T-helper 1 cell (primary cell): ENCODE data around the gene HOXA2.

Experiments used
- DNase-seq, 5 donors: peaks; one replicate each; pipeline ENCODE4 v3.0.0-alpha.2; 2012 to 2020

The HOXA2 gene

DNA sequence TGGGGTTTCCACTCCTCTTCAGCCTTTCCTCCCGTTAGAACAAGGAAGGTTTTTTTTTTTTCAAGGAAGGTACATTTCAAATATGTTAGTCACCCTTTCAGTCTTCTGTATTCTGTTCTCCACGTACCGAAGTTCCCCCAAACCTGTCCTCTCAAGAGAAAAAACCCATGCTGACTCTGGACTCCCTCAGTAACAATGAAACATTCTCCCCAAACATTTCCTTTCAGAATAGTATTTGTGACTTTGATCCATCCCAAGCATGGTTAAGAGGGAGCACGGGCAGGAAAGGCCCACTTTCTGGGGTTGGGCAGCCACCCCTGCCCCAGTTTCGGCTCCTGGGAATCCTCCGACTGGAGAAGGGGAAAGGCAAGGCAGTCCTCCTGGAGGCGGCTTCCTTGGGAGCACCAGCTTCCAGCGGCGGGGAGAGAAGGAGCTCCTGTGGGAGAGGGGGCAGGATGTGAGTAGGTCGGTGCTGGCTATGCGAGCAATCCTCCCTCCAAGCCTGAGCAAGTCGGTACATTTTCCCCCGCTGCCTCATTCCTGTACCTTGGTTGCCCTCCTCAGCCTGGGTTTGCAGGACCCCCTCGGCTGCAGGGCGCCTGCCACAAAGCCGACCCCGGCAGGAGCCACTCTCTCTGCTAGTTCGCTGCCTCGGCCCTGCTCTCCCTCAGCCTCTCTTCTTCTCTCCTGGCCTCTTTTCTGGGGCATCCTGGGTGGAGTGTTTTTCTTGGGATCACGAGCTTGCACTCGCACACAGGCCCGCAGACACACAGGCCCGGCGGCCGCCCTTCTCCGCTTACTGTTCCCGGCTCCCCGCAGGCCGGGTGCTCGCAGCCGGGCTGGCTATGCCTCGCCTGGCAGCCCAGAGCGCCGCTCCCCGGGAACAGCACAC lies 4.6 kb downstream of the HOXA2 start:
- DNase-seq, result no peak

- DNase-seq, result no peak
These were observed 5.5 kb downstream of the HOXA2 start for GRCh38 chr7:27096768-27097514.

- DNase-seq, result peak; percentile 44 to 81 (median 67)
These were observed 6.4 kb downstream of the HOXA2 start, which contains the start of gene HOXA1 for GRCh38 chr7:27095897-27096767. Gene HOXA1, minus strand, starts transcription at chr7:27096000. Its CDS starts 88 bp downstream, at chr7:27095912.

GRCh38 chr7:27095050-27095896 lies 7.2 kb downstream of the HOXA2 start:
- DNase-seq, result no peak

DNA sequence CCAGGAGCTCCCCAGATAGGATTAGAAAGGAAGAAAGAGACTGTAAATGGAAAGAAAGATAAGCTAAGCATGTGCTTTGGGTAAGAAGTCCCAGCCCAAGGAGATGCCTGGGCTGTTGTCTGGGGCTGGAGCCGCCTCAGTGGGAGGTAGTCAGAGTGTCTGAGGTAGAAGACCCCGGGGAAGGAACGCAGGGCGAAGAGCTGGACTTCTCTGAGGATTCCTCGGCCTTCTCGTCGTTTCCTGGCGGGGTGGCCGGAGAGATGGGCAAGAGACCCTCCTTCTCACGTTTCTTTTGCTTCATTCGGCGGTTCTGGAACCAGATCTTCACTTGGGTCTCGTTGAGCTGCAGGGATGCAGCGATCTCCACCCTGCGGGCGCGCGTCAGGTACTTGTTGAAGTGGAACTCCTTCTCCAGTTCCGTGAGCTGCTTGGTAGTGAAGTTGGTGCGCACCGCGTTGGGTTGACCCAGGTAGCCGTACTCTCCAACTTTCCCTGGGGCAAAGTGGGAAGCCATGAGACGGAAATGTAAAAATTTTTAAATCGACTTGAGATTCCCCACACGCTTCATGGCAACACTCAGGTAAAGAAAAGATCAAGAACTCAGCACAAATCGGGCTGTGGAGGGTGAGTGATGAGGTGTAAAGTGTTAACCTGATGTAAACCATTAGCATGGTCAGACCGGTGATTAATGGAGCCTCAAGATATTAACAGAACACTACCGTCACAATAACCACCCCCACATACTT lies 8.0 kb downstream of the HOXA2 start:
- DNase-seq, result no peak

- no peak for DNase-seq
These were observed 9.1 kb downstream of the HOXA2 start for GRCh38 chr7:27093184-27093895.

DNA sequence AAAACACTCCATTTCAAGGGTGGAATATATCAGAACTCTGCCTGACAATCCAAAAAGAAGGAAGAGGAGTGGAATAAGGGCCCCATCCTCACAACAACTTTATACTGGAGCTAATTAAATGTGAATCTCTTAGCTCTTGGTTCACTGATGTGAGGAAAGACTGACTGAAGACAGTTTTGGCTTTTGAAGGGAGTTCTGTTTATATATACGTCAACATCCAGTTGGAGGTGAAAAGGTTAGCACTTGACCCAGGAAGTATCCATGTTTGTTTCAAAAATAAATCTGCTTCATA lies 9.7 kb downstream of the HOXA2 start:
- DNase-seq, result no peak

- DNase-seq, result no peak
These were observed 10.3 kb downstream of the HOXA2 start for GRCh38 chr7:27091941-27092818.

DNA sequence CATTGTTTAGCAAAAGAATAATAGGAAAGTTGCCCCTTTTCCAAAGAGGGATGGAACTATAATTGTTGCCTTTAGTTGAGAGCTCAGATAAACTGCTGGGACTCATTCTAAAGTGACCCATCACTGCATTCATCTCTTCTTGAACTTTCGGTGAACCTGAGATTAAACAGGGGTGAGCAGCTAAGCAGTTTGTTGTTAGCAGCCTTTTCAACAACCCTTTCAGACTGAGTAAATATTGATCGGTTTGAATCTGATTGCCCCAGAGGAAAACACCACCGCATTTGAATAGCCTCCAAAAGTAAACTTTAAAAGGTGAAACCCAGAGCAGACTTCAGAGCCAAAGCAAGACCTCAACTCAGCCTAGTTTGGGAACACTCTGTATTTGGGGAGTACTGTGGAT lies 11.4 kb downstream of the HOXA2 start:
- no peak for DNase-seq

DNA sequence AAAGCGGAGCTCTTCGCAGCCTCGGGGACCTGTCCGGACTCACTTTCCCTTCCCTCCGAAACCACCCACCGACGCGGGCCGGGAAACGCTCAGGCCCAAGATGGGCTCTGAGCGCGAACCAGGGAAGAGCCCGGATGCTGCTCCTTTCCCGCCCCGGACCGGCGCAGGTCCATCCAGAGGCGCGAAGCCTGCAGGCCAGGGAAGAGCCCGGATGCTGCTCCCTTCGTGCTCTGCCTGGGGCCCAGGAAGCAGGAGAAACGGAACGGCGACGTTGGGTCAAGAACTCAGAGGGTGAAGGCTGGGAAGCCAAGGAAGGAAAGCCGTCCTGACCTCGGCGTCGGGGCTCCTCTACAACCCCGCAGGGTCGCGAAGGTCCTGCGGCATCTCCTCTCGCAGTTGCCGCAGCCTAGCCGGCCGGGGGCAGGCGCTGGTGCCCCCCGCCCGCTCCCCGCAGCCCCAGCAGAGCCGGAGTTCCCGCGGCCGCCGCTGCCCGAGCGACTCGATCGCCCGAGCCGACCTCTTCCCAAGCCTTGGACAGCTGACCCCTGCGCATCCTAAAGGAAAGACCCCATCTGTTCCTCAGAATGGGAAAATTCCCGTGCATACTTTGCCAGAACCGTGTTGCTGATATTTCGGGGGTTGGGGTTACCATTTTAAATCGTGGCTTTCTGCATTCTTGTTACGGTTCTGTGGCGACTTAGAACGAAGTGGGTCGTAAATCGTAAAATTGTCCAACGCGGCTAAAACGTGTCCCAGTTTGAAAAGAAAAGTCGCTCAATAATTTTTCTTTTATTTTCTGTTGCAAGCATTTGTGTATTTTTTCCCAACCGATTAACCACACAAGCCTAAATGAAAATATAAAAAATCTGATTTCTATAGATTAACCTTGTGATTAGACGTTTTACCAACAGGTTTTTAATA lies 14.2 kb downstream of the HOXA2 start:
- DNase-seq, result no peak

DNA sequence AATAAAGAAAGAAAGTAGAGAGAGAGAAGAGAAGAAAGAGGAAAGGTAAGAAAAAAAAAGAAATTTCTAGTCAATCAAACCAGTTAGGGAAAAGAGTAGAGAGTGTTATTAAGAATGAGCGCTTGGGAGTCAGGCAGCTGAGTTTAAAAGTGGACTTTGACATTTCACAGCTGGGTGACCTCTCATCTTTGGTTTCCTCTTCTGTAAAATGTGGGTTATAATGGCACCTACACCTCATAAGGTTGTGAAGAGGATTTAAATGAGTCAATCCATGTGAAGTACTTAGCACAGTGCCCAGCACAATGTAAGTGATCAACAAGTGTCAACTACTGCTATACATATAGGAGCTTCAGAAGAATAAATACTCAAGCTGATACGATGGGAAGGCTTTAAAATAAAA lies 18.8 kb downstream of the HOXA2 start:
- no peak for DNase-seq

DNA sequence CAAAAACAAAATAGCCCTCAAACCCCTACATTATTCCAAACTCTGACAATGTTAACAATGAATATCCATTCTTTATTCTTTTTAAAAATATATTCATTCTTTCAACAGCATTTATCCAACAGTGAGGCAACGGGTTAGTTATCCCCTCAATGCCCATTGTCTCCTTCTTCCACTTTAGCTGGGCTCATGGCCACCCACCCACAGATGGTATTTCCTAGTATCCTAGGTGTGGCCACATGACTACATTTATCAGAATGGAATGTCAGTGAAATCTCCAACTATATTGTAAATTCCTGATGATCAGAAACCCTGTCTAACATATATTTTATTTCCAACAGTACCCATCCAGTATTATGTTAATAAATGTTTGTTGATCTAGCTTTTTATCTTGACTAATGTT lies 20.3 kb downstream of the HOXA2 start:
- no peak for DNase-seq

DNA sequence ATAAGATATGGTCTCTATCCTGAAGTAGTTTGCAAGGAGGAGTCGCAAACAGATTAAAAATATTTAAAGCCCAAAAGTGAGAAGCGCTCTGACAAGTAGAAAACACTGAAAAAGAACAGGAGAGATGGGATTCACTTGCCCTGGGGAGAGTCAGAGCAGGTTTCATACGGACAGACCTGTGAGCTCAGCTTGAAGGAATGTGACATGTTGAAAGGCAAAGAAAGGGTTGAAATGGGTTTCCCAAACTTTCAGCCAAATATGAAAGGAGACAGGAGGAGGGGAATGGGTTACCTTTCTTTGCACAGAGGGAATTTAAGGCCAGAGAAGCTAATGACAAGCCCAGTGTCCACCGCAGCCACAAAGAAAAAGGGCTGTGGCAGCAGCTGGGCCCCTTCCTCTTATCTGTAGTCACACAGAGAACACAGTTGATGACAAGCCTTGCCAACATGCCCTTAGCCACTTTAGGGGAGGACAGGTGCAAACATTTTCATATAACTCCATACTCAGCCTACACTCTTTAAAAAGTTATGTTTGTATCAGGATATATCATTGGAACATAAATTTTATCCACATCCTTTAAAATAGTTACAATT lies 21.5 kb downstream of the HOXA2 start:
- DNase-seq, result no peak

GRCh38 chr7:27079234-27079975 lies 23.1 kb downstream of the HOXA2 start:
- no peak for DNase-seq

DNA sequence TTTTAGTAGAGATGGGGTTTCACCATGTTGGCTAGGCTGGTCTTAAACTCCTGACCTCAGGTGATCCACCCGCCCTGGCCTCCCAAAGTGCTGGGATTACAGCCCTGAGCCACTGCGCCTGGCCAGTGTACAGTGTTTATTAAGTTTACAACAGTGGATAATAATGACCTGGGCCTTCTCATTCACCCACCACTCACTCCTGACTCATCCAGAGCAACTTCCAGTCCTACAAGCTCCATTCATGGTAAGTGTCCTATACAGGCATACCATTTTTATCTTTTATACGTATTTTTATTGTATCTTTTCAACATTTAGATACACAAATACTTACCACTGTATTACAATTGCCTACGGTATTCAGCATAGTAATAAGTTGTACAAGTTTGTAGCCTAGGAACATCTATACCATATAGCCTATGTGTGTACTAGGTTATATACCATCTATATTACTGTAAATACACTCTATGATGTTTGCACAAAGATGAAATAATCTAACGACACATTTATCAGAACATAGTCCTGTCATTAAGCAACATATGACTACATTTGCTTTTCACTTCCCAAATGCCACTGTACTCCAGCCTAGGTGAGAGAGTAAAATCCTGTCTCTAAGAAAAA lies 23.8 kb downstream of the HOXA2 start:
- no peak for DNase-seq

DNA sequence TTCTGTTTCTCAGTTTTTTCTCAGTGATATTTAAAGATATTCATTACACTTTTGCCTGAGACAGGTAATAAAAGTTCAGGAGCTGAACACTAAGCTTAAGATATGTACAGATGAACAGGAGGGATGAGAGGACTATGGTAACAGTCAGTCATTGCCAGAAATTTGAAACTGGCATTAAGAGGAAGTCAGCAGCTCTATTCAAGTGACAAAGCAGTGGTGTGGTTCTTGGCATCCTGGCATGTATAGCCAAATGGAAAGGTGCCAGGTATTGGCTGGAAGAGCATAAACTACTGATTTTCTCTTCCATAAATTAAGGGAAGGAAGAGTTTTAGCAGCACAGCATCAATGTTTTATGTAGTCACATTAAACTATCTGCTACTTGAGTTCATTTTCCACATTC lies 29.4 kb downstream of the HOXA2 start:
- no peak for DNase-seq
